Caki2 (cell line): Measurements from ENCODE around the gene AFAP1. TPM values are rescaled to one million over a fixed set of nuclear protein-coding genes. Genes with fewer than 3 reads are reported as not detected.

Source experiments
- DNase-seq: peaks from one replicate; pipeline ENCODE4 v3.0.0-alpha.2; 2015; ENCODE audit warnings: low read depth
- in situ Hi-C: cut with HindIII; loops from 2 replicates; pipeline ENCODE4 v1.10.0; 2016; ENCODE audit warnings: low sequenced_read_pairs, low pct_unique_long_range_greater_than_20kb, mixed read lengths
- total RNA-seq: library from RNA; depleted of rRNA; stranded (reverse); fragments of >200 nt; shearing (Covaris generic); gene quantifications from 2 replicates; pipeline ENCODE4 v1.2.3, GENCODE V29; 2014; ENCODE audit warnings: low replicate concordance

The AFAP1 gene
- total RNA-seq, 1 experiment from 2014 or later = 16.1 TPM

DNA sequence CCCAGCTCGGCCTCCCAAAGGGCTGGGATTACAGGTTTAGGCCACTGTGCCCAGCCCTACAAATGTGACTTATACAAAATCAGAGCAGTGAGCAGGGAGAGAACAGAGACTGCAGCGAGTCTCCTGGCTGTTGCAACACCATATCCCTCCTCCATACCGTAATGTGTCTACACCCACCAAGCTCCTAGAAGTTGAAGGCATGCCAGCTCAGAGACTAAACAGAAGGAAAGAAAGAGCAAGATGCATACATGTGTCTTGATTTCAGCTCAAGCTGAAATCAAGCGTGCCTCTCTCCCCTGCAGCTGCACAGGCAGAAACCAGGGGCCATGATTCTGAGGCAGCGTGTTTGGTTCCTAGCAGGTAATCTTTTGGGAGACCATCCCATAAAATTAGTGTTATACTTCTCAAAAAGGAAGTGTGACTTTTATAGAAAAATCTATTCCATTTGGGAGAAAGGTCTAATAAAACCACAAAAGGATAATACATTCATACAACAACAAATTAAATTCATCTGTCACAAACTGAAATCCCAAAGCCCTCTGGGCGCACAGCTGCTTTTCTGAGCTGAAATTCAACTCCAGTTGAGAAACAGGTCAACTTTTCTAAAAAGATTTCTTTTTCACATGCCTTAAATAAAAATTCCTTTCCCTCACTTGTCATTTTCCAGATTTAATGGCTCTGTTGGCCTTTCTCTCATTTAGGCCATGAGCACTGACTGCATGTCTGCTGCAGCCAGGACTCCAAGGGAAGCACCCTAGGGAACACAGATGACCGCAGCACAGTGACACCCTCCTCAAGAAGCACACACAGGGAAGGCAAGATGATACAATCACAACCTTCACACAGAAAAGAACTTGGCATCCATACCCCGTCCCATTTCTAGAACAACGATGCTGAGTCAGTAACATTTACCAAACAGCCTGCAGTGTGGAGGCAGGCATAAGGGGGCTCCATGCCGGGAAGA lies 34.4 kb downstream of the AFAP1 start:
- in situ Hi-C loops = no loop called here

DNA sequence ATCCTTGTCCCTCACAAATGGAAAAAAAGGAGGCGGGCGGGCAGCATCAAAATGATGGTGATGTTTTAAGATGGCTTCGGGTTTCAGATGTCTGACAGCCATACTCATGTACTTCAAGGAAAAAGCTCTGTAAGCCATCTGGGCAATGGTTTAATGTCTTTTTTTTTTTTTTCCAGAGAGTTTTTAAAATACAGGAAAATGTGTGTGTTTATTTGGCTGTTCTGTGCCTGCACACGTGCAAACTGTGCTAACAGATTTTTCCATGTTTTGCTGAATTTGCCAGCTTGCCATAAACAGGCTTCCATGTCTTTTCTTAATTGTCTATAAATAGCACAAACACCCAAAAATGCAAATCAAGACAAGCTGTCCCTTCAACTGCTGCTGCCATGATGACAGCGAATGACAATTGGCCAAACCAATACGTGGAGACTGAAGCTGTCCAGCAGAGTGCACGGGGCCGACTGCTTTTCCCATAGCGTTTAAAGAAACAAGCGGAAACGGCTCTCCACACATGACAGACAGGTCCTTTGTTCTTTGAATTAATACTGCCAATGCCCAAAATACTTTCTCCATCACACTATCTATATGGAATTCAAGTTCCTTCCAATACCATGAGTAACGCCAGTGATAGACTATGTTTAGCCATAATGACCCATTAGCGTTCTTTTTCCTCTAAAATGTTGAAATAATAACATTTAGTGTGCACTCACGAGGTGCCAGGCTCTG lies 35.7 kb downstream of the AFAP1 start:
- DNase-seq = no peak
- in situ Hi-C loops = no loop called here

More for the DNA sequence above, 34.4 kb downstream of the AFAP1 start:
- DNase-seq = no peak

DNA sequence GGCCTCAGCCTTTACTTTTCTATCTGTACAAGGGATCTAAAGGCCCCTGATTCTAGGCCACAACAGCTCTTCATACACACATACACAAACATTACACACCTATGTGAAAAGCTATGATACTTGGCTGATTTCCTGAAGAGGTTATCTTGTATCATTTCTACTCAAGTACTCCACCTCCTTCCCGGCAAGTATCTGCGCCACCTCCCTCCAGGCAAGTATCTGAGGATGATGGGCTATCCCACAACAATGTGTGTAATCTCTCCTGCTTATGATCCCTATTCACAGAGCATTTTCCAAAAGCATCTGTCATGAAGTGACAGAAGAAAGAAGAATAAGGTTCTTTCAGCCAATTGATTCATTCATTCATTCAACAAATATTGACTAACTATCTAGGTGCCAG lies 36.8 kb downstream of the AFAP1 start:
- in situ Hi-C loops = no loop called here
- DNase-seq = no peak

DNA sequence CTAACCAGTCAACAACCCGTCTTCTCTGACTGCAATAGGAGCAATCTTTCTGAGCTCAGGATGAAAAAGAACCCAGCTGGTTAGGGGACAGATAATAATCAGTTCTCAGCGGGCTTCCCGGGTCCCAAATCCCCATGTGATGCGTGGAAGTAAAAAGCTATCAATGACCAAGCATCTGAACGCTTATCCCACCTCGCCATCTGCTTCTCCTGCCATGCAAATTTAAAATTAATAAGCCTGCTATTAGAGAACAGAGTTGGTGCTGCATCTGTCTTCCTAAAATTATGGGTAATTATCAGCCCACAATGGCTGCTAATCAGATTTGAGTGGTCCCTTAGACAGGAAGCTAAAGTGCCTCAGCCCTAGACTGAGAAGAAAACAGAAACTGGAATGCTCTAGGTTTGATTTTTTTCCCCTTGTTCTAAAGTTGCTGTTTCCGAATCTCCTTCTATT lies 37.5 kb downstream of the AFAP1 start:
- no peak for DNase-seq
- in situ Hi-C loops = no loop called here

DNA sequence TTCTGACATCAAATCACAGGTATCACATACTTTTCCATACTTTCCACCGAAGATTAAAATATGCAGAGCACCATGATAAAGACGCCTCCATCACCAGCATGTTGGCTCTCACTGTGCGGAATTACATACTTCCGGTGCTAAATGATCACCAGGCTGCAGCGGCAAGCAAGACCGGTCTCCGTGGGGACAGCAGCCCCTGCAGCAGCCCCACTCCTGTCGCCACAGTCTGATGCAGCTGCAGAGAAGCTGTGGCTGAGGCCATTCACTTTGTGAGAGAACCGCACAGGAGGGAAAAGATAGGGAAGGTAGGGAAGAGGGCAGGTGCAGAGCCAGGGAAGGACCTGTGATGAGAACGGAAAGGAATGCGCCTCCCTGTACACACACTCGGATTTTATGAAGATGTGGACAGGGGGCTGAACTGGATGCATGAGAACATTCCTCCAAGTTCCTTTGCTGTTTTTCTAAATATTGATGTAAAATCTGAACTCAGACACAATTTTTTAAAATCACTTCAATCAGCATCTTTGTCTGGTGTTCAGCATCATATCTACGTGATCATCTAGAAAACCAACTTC lies 38.3 kb downstream of the AFAP1 start:
- in situ Hi-C loops = no loop called here
- no peak for DNase-seq

DNA sequence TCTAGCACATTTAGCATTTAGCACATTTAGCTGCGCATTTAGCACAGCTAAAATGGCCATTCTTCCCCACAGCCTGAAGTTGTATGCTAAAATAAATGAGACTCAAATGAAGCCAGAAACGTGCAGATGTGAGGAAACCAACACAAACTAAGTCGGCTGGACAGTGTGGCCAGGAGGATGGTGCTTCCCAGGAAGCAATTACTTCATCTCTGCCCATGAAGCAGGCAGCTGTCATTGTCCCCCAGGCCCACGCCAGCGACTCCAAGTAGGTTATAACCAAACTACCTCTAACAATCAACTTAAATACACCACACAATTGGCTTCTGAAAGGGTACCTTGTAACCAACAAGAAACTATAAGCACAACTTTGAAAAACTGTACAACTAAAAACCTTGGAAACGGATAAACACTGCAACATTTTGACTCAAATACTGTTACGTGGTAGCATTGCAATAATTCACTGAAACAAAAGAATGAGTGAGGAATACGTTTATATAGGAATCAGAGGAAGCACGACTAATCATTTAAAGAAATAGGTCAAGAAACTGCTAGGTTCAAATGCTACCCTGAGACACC lies 39.2 kb downstream of the AFAP1 start:
- DNase-seq = no peak
- in situ Hi-C loops = no loop called here

DNA sequence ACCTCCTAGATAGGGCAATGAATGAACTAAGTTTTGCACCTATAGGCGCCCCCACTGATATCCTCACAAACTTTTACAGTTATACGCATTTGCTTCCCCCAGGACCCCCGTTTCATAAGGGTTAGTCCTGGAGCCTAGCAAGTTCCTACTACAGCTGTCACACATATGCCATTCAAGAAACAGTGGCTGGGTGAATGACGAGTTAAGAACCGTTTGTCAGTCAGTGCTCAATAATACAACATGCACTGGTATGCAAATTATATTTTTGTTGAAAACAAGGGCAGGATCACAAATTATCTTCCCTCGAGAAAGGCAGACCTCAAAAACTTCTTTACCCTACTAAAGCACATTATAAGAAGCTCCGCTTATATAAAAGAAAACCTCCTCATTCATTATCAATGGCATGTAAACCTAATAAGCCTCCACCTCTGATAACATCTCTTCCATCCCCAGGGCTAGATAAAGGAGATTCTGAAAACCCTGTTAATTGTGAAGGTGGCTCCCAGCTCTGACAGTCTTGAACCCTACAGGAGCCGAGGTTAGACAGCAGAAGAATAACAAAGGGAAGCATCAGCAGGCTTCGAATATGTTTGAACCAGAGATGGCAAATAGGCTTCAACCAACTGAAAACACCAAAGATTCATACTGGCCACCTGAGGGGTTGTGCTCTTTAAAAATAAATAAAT lies 40.3 kb downstream of the AFAP1 start:
- no peak for DNase-seq
- in situ Hi-C loops = no loop called here

DNA sequence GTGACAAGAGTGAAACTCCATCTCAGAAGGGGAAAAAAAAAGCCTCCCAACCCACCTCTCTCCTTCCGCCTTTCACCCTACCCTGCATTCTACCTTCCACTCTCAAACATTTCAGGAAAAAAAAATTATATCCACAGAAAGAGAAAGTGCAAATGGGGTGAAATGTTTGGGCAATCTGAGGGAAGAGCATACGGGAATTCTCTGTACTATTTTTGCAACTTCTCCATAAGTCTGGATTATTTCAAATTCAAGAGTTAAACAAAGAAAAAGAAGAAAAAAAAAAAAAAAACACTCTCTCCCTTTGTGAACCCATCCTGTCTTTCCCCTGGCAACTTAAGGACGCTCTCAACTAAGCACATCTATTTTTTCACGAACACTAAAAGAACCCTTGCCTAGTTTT lies 41.3 kb downstream of the AFAP1 start:
- in situ Hi-C loops = no loop called here
- no peak for DNase-seq

DNA sequence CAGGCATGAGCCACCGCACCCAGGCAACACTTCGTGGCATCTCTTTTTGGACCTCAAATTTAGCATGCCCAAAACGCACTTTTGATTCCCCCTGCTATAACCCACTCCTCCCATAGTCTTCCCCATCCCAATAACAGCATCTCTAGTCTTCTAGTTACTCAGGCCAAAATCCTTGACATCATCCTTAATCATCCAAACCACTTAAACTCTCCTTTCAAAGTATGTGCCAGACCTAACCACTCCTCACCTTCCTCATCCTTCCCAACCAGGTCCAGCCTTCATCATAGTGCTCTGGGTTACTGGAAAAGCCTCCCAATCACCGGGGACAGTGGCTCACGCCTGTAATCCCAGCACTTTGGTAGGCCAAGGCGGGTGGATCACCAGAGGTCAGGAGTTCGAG lies 41.9 kb downstream of the AFAP1 start:
- DNase-seq = no peak
- in situ Hi-C loops = no loop called here

DNA sequence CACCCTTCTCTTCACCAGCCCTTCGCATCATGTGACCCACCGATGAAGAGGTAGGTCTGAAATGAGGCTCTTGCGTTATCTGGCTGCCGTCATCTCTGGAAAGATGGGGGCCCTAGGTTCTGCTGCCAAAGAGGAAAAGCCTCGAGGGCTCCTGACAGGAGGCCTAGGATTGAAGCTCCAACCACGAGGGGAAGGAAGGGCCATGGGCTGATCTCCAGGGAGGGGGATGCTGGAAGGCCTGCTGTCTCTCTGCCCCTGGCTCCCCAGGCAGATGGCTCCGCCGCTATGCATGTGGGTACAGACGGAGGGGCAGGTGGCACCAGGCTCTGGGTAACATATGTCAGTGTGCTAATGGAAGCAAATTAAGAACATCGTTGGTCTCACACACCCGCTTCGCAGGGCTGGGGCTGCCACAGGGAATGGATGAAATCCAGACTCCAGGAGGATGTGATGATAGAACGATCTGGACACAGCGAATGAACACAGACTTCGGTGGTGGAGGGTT lies 44.9 kb downstream of the AFAP1 start:
- no peak for DNase-seq
- in situ Hi-C loops = no loop called here

DNA sequence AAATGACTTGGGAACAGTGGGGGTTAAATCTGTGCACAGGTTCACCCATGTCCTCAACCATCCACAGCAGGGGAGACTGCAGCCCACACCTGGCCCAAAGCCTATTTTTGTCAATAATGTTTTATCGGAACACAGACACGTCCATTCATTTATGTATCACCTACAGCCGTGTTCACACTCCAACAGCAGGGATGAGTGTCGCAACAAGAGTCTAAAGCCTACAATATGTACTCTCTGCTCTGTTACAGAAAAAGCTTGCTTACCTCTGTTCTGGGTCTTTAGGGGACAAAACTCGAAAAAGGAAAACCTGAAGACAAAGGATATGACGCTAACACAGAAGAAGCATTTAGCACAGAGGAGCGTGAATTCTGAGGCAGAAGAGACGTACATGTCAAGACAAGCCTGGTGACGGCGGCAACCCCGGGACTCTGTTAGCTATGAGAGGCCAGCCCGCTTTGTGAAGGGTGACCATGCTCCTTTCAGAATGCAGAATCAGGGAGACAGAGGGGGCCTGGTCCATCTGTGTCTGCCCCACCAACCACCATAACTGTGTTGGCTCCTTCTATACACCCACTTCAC lies 45.5 kb downstream of the AFAP1 start:
- DNase-seq = no peak
- in situ Hi-C loops = no loop called here

DNA sequence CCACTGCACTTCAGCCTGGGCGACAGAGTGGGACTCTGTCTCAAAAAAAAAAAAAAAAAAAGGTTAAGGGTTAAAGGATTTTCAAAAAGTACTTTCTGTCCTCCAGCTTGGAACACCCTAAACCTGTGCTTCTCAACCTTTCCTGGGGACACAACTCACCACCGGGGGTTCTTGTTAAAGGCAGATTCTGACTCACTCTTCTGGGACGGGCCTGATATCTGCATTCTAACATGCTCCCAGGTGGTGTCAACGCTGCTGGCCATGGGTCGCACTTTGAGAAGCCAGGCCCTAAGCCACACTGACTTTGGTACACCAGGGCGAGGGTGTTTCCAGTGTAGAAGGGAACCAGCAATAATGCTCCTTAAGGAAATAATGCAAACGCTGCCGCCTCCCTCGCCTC lies 46.1 kb downstream of the AFAP1 start:
- no peak for DNase-seq
- in situ Hi-C loops = no loop called here

DNA sequence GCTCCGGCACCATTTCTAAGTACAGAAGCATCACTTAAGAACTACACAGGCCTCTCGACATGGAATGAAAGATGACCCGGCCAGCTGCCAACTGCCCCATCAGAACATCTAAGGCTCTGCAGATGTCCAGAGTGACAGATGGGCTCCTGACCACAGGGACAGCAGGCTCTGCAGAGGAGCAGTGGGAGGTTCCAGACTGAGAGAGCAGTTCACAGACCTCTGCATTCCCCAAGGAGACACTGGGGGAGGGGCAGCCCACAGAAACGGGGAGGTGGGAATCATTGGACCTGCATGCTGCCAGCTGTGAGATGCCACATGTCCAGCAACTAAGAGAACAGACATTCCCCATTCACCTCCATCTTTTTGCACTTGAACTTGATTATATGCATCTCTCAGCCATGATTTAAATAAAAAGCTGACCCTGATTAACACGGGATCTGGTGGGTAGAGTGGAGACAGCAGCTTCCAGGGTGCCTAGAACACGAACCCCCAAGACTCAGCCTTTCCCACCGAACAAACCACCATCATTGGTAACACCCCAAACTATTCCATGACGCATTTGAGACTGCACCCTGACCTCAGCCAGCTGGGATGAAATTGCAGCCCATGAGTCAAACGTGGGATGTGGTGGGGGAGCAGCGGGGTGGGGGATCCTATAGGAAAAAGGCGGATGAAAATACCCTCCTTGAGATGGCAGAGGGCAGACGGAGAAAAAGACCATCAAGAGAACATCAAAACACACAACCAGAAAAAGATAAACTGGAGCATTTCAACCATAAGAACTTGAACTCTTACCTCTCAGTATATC lies 47.2 kb downstream of the AFAP1 start:
- in situ Hi-C loops = no loop called here
- peak; percentile 59 for DNase-seq

DNA sequence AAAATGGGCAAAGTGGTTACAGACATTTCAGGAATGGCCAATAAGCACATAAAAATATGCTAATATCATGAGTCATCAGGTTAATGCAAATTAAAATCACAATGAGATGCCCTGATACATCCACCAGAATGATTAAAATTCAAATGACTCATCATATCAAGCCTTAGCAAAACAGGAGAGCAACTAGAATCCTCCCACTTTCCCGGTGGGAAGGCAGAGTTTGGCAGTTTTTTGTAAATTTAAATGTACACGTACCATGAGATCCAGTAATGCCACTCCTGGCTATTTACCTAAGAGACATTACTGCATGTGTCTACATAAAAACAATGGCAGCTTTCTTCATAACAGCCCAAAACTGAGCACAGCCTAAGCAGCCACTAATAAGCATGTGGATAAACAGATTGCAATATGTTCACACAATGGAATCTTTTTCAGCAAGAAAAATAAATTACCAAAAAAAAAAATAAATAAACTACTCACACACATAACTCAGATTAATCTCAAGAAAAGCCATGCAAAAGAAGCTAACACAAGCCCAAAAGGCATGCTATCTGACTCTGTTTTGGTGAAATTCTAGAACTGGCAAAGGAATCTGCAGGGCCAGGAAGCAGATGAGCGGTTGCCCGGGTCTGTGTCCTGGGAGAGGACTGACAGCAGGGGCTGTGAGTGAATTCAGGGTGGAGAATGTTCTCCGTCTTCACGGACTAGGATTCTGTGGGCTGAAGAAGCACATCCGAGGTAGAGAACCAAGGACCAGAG lies 48.8 kb downstream of the AFAP1 start:
- peak; percentile 77 for DNase-seq
- in situ Hi-C loops = no loop called here

DNA sequence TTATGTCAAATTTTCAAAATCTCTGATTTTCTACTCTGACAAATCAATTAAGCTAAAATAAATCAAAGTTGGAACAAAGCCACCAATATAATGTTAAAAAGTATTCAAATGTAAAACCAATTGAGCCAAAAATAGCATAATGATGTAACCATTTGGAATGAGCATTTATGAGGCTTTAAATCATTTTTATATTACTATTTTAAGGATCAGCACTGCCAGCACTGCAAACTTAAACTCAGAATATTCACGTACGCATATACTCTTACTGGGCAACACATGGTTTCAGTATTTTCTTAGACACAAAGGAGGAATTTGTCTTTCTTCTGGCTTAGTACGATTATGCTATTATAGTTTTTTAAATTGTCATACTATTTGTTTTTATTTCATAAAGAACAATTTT lies 52.2 kb downstream of the AFAP1 start:
- in situ Hi-C loops = no loop called here
- DNase-seq = no peak
